Measurements from ENCODE around the gene APIP. TPM values are rescaled to one million over a fixed set of nuclear protein-coding genes. Genes with fewer than 3 reads are reported as not detected.

APIP gene
- polyA plus RNA-seq, 1 donor (not counting 4 experiments of a cell fraction or from before 2014, with no cell fraction given), result 10.9 TPM

DNA sequence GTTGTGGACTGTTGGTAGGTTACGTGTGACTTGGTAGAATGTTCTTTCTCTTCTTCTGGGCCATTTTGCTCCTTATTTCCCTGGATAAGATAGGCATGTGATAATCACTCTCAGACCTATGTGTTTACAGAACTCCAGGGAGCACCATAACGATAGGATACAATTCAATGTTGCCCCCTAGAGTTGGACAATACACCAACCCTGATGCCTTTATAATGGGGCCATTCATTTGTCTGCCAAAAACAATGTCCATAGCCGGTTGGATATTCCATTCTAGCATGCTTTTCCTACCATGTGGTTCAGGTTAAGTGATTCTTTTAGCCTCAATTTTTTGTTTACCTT, 60.5 kb downstream of the APIP start:
- H2AFZ ChIP-seq (ENCODE audit: control insufficient read depth, low read length), result no peak overlapping the region
- H3K27me3 ChIP-seq (ENCODE audit: control insufficient read depth, extremely low read depth, insufficient read depth, low read length), result no peaks in the 10 kb centered on the region
- no peaks in the 10 kb centered on the region for H3K9me3 ChIP-seq (ENCODE audit: control insufficient read depth, low read depth, low read length)
- no peak overlapping the region for H3K27ac ChIP-seq (ENCODE audit: control insufficient read depth, insufficient read depth, low read length)
- no peaks in the 10 kb centered on the region for H3K4me1 ChIP-seq (ENCODE audit: control insufficient read depth, extremely low read depth, insufficient read depth, low read length)
- TF ChIP-seq, protein P1, sequence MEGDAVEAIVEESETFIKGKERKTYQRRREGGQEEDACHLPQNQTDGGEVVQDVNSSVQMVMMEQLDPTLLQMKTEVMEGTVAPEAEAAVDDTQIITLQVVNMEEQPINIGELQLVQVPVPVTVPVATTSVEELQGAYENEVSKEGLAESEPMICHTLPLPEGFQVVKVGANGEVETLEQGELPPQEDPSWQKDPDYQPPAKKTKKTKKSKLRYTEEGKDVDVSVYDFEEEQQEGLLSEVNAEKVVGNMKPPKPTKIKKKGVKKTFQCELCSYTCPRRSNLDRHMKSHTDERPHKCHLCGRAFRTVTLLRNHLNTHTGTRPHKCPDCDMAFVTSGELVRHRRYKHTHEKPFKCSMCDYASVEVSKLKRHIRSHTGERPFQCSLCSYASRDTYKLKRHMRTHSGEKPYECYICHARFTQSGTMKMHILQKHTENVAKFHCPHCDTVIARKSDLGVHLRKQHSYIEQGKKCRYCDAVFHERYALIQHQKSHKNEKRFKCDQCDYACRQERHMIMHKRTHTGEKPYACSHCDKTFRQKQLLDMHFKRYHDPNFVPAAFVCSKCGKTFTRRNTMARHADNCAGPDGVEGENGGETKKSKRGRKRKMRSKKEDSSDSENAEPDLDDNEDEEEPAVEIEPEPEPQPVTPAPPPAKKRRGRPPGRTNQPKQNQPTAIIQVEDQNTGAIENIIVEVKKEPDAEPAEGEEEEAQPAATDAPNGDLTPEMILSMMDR (optimal IDR thresholded peaks at IDR 0.05 in 1 of 3, IDR thresholded peaks at IDR 0.05 in 1 of 3, conservative IDR thresholded peaks at IDR 0.05 in 1 of 3; ENCODE audit: extremely low read depth in 1 of 3, insufficient read depth in 2 of 3, low read length in 3 of 3), result no peak
- no peak for TF ChIP-seq EZH2 (IDR thresholded peaks at IDR 0.05; ENCODE audit: low read length)
- H4K20me1 ChIP-seq (ENCODE audit: control insufficient read depth, extremely low read depth, insufficient read depth, low read length), result no peaks in the 10 kb centered on the region
- FAIRE-seq, result no peak
- H3K4me3 ChIP-seq (ENCODE audit: control insufficient read depth in 2 of 3, extremely low read depth in 1 of 3, insufficient read depth in 2 of 3, low read depth in 1 of 3, low read length in 3 of 3), result no peak overlapping the region
- H3K4me2 ChIP-seq (ENCODE audit: control insufficient read depth, extremely low read depth, insufficient read depth, low read depth, low read length), result no peak overlapping the region
- no peak overlapping the region for H3K9ac ChIP-seq (ENCODE audit: control insufficient read depth, extremely low read depth, insufficient read depth, low read length)
- no peaks in the 10 kb centered on the region for H3K79me2 ChIP-seq (ENCODE audit: control insufficient read depth, insufficient read depth, low read length)
- no peak for DNase-seq (ENCODE audit: low read depth, low spot score)
- H3K36me3 ChIP-seq (ENCODE audit: control insufficient read depth in 2 of 2, extremely low read depth in 1 of 2, insufficient read depth in 2 of 2, low read length in 2 of 2), result no peaks in the 10 kb centered on the region
- dilution Hi-C loops (cut with MboI; ENCODE audit: extremely low pct_ligation_motif_present, low sequenced_read_pairs), result no loop called here
- no peaks in the 10 kb centered on the region for H3K9me1 ChIP-seq (ENCODE audit: control insufficient read depth, extremely low read depth, insufficient read depth, low read length)

DNA sequence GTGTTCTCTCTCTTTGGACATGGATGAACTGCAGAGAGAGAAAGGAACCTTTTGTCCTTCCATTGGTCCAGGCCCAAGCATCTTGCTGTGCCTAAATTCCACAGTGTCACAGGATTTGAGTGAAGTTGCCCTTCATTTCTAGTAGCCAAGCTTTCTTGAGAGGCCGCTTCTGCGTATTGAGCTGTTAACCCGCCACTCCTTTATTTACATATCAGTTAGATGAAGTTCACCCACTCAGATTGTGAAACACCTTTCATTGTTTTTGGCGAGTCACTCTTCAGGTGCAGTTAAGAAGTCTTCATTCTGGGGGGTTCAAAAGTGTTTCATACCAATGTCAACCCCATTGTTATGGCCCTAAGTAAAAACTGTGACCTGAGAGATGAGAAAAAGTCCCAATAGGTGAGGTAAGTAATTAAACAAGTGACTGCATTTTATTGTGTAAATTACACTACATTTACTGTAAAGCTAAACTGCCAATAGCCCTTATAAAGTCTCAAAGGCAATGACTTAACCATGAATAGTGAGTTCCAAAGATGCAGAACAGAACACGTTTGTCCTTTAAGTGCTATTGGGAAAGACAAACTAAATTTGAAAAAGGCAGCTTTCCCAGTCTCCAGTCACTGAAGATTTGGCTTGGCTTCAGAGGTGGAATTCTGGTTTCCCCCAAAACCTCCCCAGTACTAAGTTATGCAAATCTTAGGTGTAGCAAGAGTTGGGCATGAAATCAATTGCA, 61.0 kb downstream of the APIP start:
- Histone ChIP-seq H4K20me1 (ENCODE audit: control insufficient read depth, extremely low read depth, insufficient read depth, low read length) (no peaks in the 10 kb centered on the region), H3K4me3 (ENCODE audit: control insufficient read depth in 2 of 3, extremely low read depth in 1 of 3, insufficient read depth in 2 of 3, low read depth in 1 of 3, low read length in 3 of 3) (no peak overlapping the region), H3K4me1 (ENCODE audit: control insufficient read depth, extremely low read depth, insufficient read depth, low read length) (peaks cover 1% of the 10 kb centered on the region), H3K9me1 (ENCODE audit: control insufficient read depth, extremely low read depth, insufficient read depth, low read length) (no peaks in the 10 kb centered on the region), H3K27ac (ENCODE audit: control insufficient read depth, insufficient read depth, low read length) (no peak overlapping the region), H3K79me2 (ENCODE audit: control insufficient read depth, insufficient read depth, low read length) (no peaks in the 10 kb centered on the region), H3K4me2 (ENCODE audit: control insufficient read depth, extremely low read depth, insufficient read depth, low read depth, low read length) (no peak overlapping the region), H3K9ac (ENCODE audit: control insufficient read depth, extremely low read depth, insufficient read depth, low read length) (no peak overlapping the region), H3K9me3 (ENCODE audit: control insufficient read depth, low read depth, low read length) (no peaks in the 10 kb centered on the region), H3K36me3 (ENCODE audit: control insufficient read depth in 2 of 2, extremely low read depth in 1 of 2, insufficient read depth in 2 of 2, low read length in 2 of 2) (no peaks in the 10 kb centered on the region), H3K27me3 (ENCODE audit: control insufficient read depth, extremely low read depth, insufficient read depth, low read length) (no peaks in the 10 kb centered on the region), H2AFZ (ENCODE audit: control insufficient read depth, low read length) (no peak overlapping the region)
- dilution Hi-C loops (cut with MboI; ENCODE audit: extremely low pct_ligation_motif_present, low sequenced_read_pairs), result no loop called here
- no peak for DNase-seq (ENCODE audit: low read depth, low spot score)
- FAIRE-seq, result no peak
- TF ChIP-seq, protein P1 (optimal IDR thresholded peaks at IDR 0.05 in 1 of 3, IDR thresholded peaks at IDR 0.05 in 1 of 3, conservative IDR thresholded peaks at IDR 0.05 in 1 of 3; ENCODE audit: extremely low read depth in 1 of 3, insufficient read depth in 2 of 3, low read length in 3 of 3), result no peak
- no peak for TF ChIP-seq EZH2 (IDR thresholded peaks at IDR 0.05; ENCODE audit: low read length)
